Heart left ventricle (tissue), 13 donors: ENCODE data around the gene DDX25.

Source experiments
- CTCF ChIP-seq, 12 donors: fragments of 200-600 bp; sonication (generic) in 4 of 12; IDR thresholded peaks; one replicate each; pipeline versions ENCODE4 v1.5.0 to v1.8.0; 2018 to 2022; ENCODE audit warnings: antibody characterized with exemption in 12 of 12, mild to moderate bottlenecking in 5 of 12
- POLR2A ChIP-seq, 2 donors: fragments of 450-650 bp; IDR thresholded peaks; one replicate each; pipeline ENCODE4 v1.6.1; 2017; ENCODE audit warnings: antibody characterized with exemption in 2 of 2, mild to moderate bottlenecking in 2 of 2, moderate library complexity in 2 of 2
- donor health status: ischemic (EF 13 %, LVEDD 7.1; RV severe dilation, severe dysfunction).
- donor health status: DM: no; HTN: yes; CAD: no.
- donor health status: DM: no; HTN: no; CAD: no.
- donor health status: ischemic (EF 25% LVEDD 6.9; RV normal size, moderate dysfunction).
- donor health status: ischemic (EF 25% LVEDD 5.7; RV mildly dilated, moderate dysfunction).
- donor health status: ischemic (EF 35%, LVEDD 5.7; RV mildly dilated, moderate dysfunction).
- donor health status: nonischemic (EF 11% LVEDD 7.7; RV severe dilation, severe dysfunction).
- donor health status: DM: yes; HTN: yes; CAD: no.
- donor health status: PGD.
- donor health status: ischemic (EF 29% LVEDD 5.4; RV normal size, mild dysfunction).
- donor health status: nonischemic (EF 23%, LVEDD 6.1; RV moderate dilation, normal function).

GRCh38 chr11:125977333-125977732, 73.0 kb downstream of the DDX25 start:
- TF ChIP-seq CTCF (IDR thresholded peaks at IDR 0.05): no peak
- TF ChIP-seq POLR2A (IDR thresholded peaks at IDR 0.05): no peak
